Measurements from ENCODE around the gene QKI.

QKI gene

DNA sequence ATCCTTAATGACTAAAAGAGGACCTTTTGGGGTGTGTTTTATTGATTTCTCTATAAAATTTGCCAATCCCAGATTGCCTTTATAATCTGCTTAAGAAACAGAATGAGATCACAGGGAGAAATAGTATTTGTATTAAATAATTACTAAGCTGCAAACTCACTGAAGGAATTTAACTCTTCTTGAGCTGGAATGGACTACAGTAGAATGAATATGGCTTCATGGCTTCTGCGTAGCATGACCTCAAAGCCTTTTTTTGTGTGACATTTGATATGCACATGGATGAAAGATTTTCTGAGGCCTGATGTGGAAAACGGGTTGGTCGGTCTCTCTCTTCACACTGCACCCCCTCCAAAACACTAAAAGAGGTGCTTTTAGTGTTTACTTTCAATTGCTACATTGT is 115.9 kb downstream of the QKI start:
- no peaks in the 10 kb centered on the region for H3K36me3 ChIP-seq (ENCODE audit: insufficient read depth, low read length)
- H3K79me2 ChIP-seq (ENCODE audit: insufficient read depth, low read length), result no peaks in the 10 kb centered on the region
- no peaks in the 10 kb centered on the region for H3K9me3 ChIP-seq (ENCODE audit: insufficient read depth, low read depth, low read length)
- H2AFZ ChIP-seq (ENCODE audit: low read length), result no peak overlapping the region
- H3K4me1 ChIP-seq (ENCODE audit: insufficient read depth, low read length, poor library complexity, severe bottlenecking), result no peaks in the 10 kb centered on the region
- H3K4me2 ChIP-seq (ENCODE audit: low read depth, low read length, poor library complexity, severe bottlenecking), result no peak overlapping the region
- TF ChIP-seq, protein P1, sequence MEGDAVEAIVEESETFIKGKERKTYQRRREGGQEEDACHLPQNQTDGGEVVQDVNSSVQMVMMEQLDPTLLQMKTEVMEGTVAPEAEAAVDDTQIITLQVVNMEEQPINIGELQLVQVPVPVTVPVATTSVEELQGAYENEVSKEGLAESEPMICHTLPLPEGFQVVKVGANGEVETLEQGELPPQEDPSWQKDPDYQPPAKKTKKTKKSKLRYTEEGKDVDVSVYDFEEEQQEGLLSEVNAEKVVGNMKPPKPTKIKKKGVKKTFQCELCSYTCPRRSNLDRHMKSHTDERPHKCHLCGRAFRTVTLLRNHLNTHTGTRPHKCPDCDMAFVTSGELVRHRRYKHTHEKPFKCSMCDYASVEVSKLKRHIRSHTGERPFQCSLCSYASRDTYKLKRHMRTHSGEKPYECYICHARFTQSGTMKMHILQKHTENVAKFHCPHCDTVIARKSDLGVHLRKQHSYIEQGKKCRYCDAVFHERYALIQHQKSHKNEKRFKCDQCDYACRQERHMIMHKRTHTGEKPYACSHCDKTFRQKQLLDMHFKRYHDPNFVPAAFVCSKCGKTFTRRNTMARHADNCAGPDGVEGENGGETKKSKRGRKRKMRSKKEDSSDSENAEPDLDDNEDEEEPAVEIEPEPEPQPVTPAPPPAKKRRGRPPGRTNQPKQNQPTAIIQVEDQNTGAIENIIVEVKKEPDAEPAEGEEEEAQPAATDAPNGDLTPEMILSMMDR (conservative IDR thresholded peaks at IDR 0.05; ENCODE audit: low read length), result no peak
- TF ChIP-seq EZH2phosphoT487 (IDR thresholded peaks at IDR 0.05; ENCODE audit: borderline replicate concordance), result no peak
- H3K9ac ChIP-seq (ENCODE audit: low read depth, low read length, poor library complexity, severe bottlenecking), result no peak overlapping the region
- no peaks in the 10 kb centered on the region for H3K27me3 ChIP-seq (ENCODE audit: insufficient read depth, low read length, poor library complexity, severe bottlenecking)
- no peak overlapping the region for H3K4me3 ChIP-seq (ENCODE audit: low read length, poor library complexity, severe bottlenecking)
- no peaks in the 10 kb centered on the region for H3K9me2 ChIP-seq (replicated peaks; ENCODE audit: low read depth, low read length)
- no peaks in the 10 kb centered on the region for H3F3A ChIP-seq (ENCODE audit: low read depth)
- H4K20me1 ChIP-seq (ENCODE audit: insufficient read depth, low read length, poor library complexity, severe bottlenecking), result no peaks in the 10 kb centered on the region

DNA sequence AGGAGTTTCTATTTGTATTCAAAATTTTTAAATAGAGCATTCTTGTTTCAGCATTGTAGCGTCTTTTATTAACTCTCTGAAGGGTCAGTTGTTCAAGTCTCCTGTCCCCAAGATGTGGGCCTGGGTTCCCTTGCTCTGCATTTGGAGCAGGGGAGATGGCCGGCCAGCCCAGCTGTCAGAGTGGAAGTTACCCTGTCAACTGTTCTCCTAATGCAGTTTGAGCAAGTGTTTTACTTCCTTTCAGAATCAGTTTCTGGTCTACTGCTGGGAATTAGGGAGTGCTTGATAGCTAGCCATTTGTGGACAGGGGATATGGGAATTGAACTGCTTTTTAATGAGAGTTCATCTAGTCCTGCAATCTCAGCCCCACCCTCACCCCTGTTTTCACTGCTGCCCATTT is 116.6 kb downstream of the QKI start:
- Histone ChIP-seq H4K20me1 (ENCODE audit: insufficient read depth, low read length, poor library complexity, severe bottlenecking) (no peaks in the 10 kb centered on the region), H3K36me3 (ENCODE audit: insufficient read depth, low read length) (no peaks in the 10 kb centered on the region), H3F3A (ENCODE audit: low read depth) (no peaks in the 10 kb centered on the region), H3K4me3 (ENCODE audit: low read length, poor library complexity, severe bottlenecking) (no peak overlapping the region), H3K9me3 (ENCODE audit: insufficient read depth, low read depth, low read length) (no peaks in the 10 kb centered on the region), H3K4me2 (ENCODE audit: low read depth, low read length, poor library complexity, severe bottlenecking) (no peak overlapping the region), H3K9me2 (replicated peaks; ENCODE audit: low read depth, low read length) (no peaks in the 10 kb centered on the region), H2AFZ (ENCODE audit: low read length) (no peak overlapping the region), H3K27me3 (ENCODE audit: insufficient read depth, low read length, poor library complexity, severe bottlenecking) (no peaks in the 10 kb centered on the region), H3K9ac (ENCODE audit: low read depth, low read length, poor library complexity, severe bottlenecking) (no peak overlapping the region), H3K4me1 (ENCODE audit: insufficient read depth, low read length, poor library complexity, severe bottlenecking) (no peaks in the 10 kb centered on the region), H3K79me2 (ENCODE audit: insufficient read depth, low read length) (no peaks in the 10 kb centered on the region)
- no peak for TF ChIP-seq EZH2phosphoT487 (IDR thresholded peaks at IDR 0.05; ENCODE audit: borderline replicate concordance)
- TF ChIP-seq, protein P1 (conservative IDR thresholded peaks at IDR 0.05; ENCODE audit: low read length), result no peak

DNA sequence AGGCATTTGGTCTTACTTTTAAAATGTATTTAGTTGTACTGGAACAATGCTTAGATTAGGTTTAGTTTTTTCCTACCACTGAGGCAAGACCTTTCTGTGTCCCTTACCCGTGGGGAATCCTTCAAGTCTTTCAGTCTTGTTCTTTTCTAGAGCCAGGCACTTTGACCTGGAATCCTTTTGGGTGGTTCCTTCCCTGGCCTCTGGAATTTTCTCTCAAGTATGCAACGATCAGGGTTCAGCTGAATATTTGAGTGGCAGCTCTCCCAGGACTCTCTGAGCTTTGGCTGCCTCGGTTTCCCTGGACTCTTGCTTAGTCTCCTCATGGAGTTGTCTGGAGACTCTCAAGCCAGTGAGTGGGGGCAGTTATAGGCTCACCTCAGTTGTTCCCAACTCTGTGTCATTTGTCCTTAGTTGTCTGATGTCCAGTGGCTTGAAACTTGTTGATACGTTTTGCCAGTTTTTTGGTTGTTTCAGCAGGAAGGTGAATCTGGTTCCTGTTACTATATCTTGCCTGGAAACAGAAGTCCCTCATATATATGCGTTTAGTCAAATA is 118.1 kb downstream of the QKI start:
- no peaks in the 10 kb centered on the region for H3K36me3 ChIP-seq (ENCODE audit: insufficient read depth, low read length)
- no peaks in the 10 kb centered on the region for H3F3A ChIP-seq (ENCODE audit: low read depth)
- H2AFZ ChIP-seq (ENCODE audit: low read length), result no peak overlapping the region
- no peaks in the 10 kb centered on the region for H3K79me2 ChIP-seq (ENCODE audit: insufficient read depth, low read length)
- H3K4me3 ChIP-seq (ENCODE audit: low read length, poor library complexity, severe bottlenecking), result no peak overlapping the region
- no peak overlapping the region for H3K4me2 ChIP-seq (ENCODE audit: low read depth, low read length, poor library complexity, severe bottlenecking)
- H4K20me1 ChIP-seq (ENCODE audit: insufficient read depth, low read length, poor library complexity, severe bottlenecking), result no peaks in the 10 kb centered on the region
- no peaks in the 10 kb centered on the region for H3K4me1 ChIP-seq (ENCODE audit: insufficient read depth, low read length, poor library complexity, severe bottlenecking)
- H3K27me3 ChIP-seq (ENCODE audit: insufficient read depth, low read length, poor library complexity, severe bottlenecking), result no peaks in the 10 kb centered on the region
- no peak overlapping the region for H3K9ac ChIP-seq (ENCODE audit: low read depth, low read length, poor library complexity, severe bottlenecking)
- no peaks in the 10 kb centered on the region for H3K9me3 ChIP-seq (ENCODE audit: insufficient read depth, low read depth, low read length)
- no peaks in the 10 kb centered on the region for H3K9me2 ChIP-seq (replicated peaks; ENCODE audit: low read depth, low read length)
- no peak for TF ChIP-seq EZH2phosphoT487 (IDR thresholded peaks at IDR 0.05; ENCODE audit: borderline replicate concordance)

DNA sequence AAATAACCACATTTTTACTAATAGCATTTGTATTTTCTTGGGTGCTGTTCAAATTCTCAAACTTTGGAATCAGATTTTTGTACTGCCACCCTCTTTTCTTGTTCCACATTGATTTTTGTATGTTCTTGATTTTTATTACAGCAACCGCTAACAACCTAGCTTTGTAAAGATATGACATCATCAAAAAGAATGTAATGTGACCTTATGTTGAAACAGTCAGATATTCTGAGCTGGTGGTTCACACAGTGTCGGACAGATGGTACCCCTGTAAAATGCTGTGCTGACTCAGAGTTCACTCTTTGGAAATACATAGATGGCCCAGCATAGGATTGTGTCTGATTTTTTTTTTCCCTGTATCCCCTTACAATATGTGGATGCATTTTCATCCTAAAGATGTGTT is 118.9 kb downstream of the QKI start:
- Histone ChIP-seq H2AFZ (ENCODE audit: low read length) (no peak overlapping the region), H3K9me2 (replicated peaks; ENCODE audit: low read depth, low read length) (no peaks in the 10 kb centered on the region), H3K36me3 (ENCODE audit: insufficient read depth, low read length) (no peaks in the 10 kb centered on the region), H4K20me1 (ENCODE audit: insufficient read depth, low read length, poor library complexity, severe bottlenecking) (no peaks in the 10 kb centered on the region), H3K9me3 (ENCODE audit: insufficient read depth, low read depth, low read length) (no peaks in the 10 kb centered on the region), H3K4me2 (ENCODE audit: low read depth, low read length, poor library complexity, severe bottlenecking) (no peak overlapping the region), H3K79me2 (ENCODE audit: insufficient read depth, low read length) (no peaks in the 10 kb centered on the region), H3F3A (ENCODE audit: low read depth) (no peaks in the 10 kb centered on the region), H3K4me1 (ENCODE audit: insufficient read depth, low read length, poor library complexity, severe bottlenecking) (no peaks in the 10 kb centered on the region), H3K27me3 (ENCODE audit: insufficient read depth, low read length, poor library complexity, severe bottlenecking) (no peaks in the 10 kb centered on the region), H3K4me3 (ENCODE audit: low read length, poor library complexity, severe bottlenecking) (no peak overlapping the region), H3K9ac (ENCODE audit: low read depth, low read length, poor library complexity, severe bottlenecking) (no peak overlapping the region)
- TF ChIP-seq, protein P1 (conservative IDR thresholded peaks at IDR 0.05; ENCODE audit: low read length), result no peak
- no peak for TF ChIP-seq EZH2phosphoT487 (IDR thresholded peaks at IDR 0.05; ENCODE audit: borderline replicate concordance)
